DMS 273 (cell line): ENCODE results near the gene GNG12.
A peak's percentile ranks its signal among the peaks of the same experiment; 100 is the strongest.

Experiments used
- DNase-seq: peaks from one replicate; lab custom pipeline; 2025; ENCODE audit not compliant: unreplicated experiment; lab: John Stamatoyannopoulos, UW

The GNG12 gene

DNA sequence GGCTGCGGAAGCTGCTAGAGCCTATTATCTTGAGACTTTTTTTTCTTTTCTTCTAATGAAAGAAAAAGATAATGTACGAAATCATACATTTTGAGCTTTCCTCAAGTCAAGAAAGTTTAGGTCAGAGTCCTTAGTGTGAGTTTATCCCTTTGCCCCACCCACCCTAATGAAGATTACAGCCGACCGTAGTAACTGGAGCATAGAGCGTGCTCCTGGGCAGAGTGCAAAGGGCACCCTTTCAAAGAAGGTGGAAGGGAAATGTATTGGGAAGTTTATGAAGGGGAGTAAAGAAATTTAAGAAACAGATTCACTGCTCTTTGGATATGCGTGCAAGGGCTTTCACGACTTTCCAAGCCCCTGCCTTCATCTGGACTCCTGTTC, 17.2 kb downstream of the GNG12 start:
- DNase-seq, result no peak

DNA sequence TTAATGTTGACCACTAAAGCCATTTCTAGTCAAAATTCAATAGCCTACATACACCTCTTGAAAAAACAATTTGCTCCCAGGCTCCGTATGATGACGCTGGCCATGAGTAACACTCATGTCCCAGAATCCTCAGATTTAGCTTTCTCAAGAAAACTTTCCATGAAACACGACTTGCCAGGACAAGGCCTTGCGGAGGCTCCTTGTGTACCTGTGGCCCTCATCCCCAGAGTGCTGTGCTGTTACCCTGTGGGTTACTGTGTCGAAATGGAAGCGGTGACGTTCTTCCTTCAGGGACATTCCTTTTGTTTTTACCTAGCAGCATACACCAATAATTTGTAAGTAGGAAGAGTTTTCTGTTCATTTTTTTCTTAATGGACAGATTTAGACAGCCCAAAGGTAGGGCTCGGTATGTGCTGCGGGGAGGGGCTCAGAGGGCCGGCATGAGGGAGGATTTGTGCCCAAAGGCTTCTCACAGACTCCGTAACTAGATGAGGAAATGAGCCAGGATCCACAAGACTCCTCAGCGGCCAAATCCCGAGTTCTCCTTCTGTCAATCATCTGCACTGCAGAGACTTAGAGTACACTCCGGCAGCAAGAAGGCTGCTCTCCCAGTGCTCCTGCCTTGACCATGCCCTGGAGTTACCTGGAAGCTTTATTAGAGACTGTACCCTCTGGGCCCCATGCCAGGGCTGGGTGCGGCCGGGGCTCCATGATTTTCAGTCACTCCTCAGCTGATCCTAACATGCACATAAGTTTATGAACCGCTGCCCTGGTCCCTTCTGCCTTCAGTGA, 17.8 kb downstream of the GNG12 start:
- DNase-seq, result no peak

DNA sequence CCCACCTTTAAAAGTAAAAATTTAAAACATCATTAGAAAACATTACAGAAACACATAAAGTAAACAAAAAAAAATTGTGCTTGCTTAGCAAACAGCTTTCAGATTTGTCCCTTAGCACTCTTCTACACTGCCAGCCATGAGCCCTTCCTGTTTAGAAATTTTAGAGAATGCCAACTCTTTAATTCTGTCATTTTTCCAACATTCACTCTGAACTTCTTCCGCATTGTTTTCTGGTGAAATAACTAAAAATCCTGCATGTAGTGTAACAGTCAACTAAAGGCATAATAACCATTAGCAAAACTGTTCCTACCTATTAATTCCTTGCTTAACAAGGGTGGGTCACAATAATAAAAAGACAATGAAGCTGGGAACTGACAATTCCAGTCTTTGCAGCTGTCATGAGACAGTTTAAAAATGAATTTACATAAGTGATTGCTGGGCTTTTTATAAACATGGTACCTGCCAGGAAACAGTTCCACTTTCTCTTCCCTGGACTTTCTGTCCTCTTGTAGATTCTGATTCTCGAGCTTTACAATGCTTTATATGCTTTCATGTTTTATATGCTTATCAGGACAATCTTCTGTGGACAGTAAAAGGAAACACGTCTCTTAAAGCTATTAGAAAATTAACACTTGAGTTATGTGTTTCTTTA, 19.0 kb downstream of the GNG12 start:
- DNase-seq, result no peak

DNA sequence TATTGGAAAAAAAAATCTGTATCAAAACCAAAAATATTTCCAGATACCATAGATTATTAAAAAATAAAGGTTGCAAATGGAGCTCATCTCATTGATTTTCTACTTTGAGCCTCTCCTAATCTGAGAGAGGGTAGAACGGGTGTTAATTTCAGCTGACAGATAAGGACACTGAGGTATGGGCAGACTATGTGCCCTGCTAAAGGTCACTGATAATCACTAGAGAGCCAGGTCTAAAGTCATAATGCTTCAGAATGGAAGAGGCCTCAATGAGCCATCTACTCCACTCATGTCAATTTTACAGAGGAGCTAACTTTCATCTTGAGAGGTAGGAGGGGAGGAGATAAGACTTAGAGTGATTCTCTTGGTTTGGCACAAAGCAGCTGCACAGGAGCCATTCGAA, 21.0 kb downstream of the GNG12 start:
- DNase-seq, result no peak

DNA sequence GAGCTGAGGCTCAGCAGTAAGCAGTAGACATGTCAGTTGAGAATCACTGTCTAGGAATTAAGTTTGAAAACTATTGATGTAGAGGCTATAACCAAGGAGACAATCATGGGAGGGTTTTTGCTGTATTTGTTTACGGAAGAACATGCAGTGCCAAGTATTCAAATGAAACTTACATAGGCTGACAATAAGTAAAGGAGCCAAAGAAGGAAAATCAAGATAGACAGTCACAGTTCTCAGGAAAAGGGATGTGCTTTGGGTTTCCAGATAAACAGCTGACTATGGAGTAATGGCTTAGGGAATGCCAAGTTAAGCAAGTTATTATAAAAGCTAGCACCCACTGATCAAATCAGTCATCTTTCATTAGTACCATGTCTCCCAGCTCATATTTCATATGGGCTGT, 21.5 kb downstream of the GNG12 start:
- no peak for DNase-seq

DNA sequence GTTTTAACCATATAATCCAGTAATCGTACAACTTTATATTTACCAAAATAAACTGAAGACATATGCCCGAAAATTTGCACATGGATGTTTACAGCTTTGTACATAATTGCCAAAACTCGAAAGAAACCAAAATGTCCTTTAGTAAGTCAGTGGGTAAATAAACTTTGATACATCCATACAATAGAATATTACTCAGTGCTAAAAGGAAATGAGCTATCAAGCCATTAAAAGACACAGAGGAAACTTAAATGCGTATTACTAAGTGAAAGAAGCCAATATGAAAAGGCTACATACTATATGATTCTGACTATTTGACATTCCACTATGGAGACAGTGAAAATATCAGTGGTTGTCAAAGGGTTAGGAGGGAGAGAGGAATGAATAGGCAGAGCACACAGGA, 23.4 kb downstream of the GNG12 start:
- DNase-seq, result no peak

DNA sequence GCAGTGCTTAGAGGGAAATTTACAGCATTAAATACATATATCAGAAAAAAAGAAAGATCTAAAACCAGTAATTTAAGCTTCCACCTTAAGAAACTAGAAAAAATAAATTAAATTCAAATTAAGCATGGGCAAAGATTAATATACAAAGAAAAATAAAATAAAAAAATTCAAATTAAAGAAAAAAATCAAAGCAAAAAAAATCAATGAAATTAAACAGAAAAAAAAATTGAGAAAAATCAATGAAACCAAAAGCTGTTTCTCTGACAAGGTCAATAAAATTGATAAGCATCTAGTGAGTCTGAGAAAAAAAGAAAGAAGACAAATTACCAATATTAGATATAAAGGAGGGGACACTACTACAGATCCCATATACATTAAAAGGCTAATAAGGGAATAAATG, 26.0 kb downstream of the GNG12 start:
- DNase-seq, result no peak

DNA sequence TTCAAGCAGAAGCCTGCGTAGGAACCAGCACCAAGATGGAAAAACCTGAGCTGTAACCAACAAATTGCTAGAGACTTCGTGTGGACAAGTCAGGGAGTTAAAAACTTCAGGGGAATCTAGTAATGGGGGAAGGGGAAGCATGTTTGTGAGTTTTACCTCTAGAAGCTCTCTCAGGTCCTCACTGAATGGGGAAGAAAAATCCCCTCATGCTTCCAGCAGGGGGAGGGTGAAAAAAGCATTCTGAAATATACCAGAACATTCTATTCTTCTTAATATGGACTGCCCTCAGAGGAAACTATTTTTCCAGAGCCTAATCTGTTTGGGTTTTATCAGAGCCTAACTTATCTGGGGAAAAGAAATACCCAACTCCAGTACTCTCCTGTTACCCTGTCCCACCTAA, 28.6 kb downstream of the GNG12 start:
- no peak for DNase-seq

DNA sequence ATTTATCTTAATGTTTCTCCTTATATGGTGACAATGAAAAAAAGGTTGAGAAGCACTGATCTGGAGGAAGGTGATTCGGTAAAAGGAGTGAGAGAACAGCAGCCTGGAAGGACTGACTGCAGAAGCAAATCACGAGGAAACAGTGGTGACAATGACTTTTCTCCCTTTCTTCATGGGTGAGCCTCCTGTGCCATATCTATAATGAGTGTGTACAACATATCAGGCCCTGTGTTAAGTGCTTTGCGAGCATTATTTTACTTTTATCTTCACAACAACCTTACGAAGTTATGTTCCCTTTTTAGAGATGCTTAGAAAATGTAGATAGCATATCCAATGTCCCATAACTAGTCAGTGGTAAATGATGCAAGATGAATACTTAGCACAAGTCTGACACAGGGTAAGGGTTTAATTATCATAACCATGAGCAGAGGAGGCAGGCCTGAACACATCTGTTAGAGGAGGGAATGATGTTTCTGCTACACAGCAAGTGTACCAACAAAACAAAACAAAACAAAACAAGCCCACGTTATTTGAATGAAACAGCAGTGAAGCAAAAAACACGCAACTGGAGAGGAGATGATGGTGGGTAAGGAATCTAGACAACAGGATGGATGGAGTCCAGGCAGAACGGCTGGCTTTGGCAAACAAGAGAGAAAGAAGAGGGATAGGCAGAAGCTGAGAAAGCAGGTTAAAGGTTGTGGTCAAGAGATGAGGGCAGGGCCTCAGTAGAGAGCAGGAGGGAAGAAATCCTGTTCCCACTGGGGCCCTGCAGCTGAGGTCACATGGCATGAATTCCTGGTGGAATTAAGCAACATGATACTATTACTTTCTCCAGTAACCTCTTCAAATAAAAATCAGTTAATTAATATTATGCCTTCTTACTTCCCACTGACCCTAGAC, 29.6 kb downstream of the GNG12 start:
- DNase-seq, result peak; percentile 31

DNA sequence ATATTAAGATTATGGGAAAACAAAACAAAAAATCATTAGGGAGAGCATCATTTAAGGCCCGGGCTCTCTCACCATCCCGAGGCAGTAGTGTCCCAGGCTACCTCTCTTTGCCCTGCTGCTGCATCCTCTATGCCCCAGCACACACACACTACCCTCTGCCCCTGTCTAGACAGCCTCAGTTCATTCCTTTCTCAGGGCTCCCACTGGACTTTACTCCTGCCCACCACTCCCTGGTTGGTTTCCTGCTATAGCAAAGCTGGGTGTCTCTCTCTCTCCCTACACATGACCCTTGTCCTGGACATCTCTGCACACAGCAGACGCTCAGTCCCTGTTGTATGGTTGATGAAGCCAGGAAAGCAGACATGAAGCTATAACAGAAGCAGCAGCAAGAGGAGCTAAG, 30.7 kb downstream of the GNG12 start:
- DNase-seq, result no peak

DNA sequence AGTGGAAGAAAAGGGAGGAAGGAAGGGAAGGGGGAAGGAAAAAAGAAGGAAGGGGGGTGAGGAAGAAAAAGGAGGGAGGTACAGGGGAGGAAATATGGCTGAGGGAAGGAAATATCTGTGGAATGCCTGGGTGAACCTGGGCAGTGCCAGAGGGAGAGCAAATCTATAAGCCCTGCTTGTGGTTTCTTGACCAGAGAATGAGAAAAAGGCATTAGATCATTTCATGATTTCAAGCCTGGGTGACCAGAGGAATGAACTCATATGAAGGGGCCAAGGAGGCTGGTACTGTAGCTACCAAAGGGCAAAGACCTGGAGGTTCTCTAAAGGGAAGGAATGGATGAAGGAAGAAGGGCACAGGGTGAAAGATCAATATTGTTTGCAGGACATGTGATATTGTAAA, 31.4 kb downstream of the GNG12 start:
- no peak for DNase-seq

DNA sequence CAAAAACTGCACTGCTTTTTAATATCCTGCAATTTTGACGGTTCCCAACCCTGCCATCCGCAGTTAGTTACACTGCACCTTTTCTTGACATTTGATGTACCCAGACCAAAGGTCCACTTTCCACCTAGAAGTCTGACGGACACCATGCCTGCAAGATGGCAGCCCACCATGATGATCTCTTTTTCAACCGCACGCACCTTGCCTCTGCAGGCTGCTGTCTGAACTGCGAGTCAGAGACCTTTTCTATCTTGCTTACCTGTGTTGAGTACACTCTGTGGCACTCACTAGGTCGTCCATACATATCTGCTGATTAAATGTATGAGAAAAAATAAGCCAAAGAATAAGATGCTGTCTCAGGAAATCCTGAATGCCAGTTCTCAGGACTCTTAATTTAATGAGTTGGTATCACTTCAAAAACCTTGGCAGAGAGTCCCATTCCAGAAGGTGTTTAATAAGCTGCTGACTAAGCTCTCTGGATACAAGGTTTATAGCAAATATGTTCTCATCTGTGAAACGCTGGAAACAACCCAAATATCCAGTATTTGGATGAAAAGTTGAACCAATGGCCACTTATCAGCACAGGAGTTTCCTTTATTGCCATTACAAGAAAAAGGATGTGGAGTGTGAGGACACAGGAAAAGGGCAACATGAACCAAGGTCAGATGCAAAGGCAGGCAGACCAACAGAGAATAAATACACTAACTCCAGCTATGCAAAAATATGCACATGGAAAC, 37.9 kb downstream of the GNG12 start:
- peak; percentile 11 for DNase-seq

DNA sequence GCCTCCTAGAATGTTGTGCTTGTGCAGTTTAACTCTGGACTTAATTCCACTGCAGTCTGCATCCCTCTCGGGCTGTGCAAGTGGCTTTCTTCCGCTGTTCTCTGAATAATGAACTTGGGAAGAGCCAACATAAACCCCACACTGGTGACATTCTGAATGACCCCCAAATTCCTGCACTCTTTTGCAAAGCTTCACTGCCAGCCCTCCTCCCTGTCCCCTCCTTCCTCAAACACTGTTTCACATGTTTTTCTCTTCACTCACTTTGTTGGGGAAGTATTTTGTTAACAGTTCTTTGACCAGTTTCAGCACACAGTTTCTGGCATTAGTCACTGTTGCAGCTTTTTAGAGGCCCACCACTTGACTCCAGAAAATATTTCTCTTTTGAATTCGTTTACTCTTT, 39.7 kb downstream of the GNG12 start:
- DNase-seq, result no peak

DNA sequence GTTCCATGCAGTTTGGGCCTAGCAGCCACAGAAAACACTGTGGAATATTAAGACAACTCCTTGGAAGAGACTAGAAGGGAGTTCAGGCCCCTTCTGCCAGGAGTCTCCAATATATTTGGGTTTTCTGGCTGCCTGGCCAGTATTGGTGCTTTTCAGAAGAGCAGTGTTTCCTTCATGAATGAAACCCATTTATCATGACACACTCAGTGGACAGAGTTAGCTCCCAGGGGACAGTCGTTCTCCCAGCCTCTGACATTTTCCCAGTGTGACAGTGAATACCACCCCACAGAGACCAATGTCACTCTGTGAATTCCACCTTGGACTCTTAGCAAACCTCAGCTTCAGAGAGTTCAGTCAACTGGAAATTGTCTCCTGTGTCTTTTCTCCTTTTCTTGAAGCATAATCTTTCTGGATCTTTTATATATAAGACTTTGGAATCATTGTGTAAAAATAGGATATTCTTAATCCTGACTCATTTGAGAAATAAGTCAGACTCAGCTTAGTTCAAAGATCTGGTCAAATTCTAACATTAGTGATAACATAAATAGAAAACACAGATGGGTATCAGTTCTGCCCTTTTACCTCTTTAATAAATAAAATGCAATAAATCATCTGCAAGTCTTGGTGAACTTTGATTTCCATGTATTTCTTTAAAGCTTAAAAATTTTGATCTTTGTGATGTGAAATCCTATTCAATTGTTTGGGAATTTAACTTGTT, 40.4 kb downstream of the GNG12 start:
- no peak for DNase-seq

DNA sequence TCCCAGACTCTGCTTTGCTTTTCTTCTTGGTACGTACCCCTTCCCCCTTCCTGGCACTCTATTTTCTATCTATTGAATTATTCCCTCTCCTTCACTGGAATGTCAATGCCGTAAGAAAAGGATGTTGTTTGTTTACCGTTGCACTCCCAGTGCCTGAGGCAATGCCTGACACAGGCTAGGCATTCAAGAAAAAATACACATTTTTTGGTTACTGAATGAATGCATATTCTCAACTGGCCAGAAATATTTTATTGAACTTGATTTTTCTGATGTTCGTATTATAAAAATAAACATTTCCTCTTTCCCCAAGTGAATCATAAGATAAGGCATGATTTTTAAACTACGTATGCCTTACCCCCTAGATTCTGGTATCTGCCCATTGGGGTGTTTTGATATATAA, 41.2 kb downstream of the GNG12 start:
- DNase-seq, result no peak

DNA sequence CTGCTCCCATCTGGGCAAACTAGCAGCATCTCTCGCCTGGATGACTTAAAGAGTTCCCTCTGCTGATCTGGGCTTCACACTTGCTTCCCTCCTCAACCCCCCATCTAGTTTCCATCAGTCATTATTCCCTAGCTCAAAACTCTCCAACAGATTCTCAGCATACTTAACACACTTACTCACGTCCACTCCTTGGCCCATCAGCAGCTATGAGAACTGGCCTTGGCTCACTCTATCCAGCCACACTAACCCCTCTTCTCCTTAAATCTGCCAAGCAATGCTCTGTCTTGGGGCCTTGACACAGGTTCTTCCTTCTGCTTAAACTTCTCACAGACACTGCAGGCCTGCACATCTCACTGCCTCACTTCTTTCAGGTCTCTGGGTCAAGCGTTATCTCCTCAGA, 41.6 kb downstream of the GNG12 start:
- no peak for DNase-seq

DNA sequence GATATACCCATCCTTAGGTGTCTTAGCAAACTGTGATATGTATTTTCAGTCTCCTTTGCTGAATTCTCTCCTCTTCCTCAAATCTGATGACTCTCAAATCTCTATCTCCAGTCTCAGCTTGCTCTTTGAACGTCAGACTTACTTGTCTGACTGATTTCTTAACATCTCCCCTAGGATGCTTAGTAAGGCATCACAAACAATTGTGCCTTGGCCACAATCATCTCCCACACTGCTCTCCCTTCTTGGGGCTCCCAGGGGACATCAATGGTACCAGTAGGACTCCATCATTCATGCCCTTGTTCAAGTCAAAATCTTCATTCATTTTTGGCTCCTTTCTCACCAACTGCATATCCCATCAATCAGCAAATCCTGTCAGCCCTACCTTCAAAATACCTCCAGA, 42.0 kb downstream of the GNG12 start:
- DNase-seq, result no peak

DNA sequence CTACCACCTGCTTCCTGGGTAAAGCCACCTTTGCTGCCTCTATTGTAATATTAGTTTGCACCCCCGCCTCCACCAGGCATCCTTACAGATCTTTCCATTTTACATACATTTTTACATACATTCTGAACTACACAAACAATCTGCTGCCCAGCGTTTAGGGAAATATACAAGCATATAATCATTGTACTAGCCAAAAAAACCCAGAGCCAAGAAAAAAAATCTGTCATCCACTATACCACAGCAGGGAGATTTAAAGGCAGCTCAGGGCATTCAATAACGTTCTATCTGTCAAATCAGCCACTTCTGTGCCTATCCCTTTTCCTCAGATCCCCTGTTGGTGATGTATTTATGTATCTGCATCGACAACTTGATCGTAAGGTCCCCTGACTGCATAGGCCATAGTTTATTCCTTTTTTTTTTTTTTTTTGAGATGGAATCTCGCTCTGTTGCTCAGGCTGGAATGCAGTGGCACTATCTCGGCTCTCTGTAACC, 43.0 kb downstream of the GNG12 start:
- DNase-seq, result no peak

DNA sequence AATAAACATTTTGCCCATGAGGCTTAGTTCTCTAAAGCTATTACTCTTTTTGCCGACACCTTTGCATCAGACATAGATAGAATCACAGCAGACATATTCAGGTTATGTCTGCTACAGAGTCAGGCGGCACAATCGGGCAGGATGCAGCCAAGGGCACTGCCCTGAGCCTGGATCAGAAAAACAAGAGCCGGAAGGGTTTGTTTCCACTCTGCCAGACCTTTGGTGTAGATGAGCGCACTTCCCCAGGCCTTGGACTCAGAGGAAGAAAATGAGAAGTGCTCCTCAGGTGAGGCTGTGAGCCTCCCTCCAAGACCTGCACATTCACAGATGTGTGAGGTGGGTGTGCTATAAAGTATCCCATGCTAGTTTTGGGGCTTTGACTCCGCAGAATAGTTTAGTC, 43.7 kb downstream of the GNG12 start:
- no peak for DNase-seq

DNA sequence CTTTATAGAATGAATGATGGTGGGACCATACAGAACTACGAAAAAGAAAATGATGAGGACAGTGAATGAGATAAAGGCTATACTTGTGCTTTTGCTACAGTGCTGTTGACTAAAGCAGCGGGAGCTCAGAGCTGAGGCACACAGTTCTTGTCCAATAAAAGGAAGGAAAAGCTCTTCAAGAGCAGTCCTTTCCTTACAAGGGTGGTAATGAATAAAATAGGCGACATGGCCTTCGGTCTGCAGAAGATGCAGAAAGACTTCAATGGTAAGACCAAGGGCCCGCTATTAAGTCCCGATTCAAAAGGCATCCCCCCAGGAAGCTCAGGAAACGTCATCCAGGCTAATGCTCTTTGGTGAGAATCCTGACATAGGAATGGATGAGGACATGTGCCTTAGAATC, 44.4 kb downstream of the GNG12 start:
- no peak for DNase-seq
